Jurkat, Clone E6-1 (cell line): ENCODE measurements around the gene VPS16. TPM values are rescaled to one million over a fixed set of nuclear protein-coding genes. Genes with fewer than 3 reads are reported as not detected.
A peak's percentile ranks its signal among the peaks of the same experiment; 100 is the strongest.

Experiments used
- DNase-seq: peaks from one replicate; pipeline ENCODE4 v3.0.0-alpha.2; 2011; ENCODE audit warnings: low read depth, low spot score
- H3K4me3 ChIP-seq: 2 replicates; pipeline ENCODE4 v1.5.1; 2011; ENCODE audit warnings: mild to moderate bottlenecking, low read length, control low read depth, moderate library complexity
- polyA plus RNA-seq: library from polyadenylated mRNA; unstranded; fragments of >200 nt; gene quantifications from one replicate; pipeline ENCODE4 v1.2.1, GENCODE V29; 2012; ENCODE audit warnings: missing spikeins; ENCODE audit not compliant: insufficient read length, insufficient read depth

Gene VPS16
- 65.6 TPM for polyA plus RNA-seq

DNA sequence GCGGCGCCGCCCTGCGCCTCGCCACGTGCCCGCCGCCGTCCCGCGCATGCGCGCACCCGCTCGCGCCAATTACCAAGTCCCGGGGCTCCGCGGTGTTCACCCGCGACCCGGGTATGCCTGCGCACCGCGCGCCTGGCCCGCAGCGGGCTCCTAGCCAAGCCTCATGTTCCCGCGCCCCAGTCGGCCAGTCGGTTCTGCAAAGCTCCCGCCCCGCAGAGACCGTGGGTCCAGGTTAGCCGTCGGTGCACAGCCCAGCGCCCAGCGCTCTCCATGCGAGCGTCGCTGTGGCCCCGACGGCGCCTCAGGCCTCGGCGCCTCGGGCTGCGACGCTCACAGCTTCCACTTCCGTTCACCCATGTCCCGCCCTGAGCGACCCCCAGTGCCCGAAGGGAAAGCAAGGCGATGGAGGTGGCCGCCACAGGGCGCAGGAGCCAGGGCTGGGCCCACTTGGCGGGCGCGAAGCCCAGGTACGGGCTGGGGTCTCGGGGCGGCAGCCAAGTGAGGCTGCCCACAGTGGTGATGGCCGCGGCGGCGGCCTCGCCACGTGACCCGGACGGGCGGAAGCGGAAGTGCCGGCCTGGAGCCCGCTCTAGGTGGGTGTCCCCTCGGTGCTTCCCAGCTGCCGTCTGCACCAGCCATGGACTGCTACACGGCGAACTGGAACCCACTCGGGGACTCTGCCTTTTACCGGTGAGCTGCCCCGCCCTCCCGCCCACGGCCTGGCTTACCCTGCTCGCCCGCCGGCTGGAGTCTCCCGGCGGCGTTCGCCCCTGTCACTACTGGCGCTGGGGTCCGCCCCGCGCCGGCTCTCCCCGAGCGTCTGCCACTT is at the start of gene VPS16, which contains the start of gene PCED1A:
Gene VPS16 (plus strand): TSS at position 608 of the 829 bp plus-strand sequence. CDS start 30 bp downstream, at position 638.
Gene PCED1A (minus strand): TSS at position 518 of the 829 bp plus-strand sequence. CDS start 743 bp downstream, outside the sequence.
- peak within 1 kb of the TSS; percentile 69 for H3K4me3 ChIP-seq
- DNase-seq: peak; percentile 67

DNA sequence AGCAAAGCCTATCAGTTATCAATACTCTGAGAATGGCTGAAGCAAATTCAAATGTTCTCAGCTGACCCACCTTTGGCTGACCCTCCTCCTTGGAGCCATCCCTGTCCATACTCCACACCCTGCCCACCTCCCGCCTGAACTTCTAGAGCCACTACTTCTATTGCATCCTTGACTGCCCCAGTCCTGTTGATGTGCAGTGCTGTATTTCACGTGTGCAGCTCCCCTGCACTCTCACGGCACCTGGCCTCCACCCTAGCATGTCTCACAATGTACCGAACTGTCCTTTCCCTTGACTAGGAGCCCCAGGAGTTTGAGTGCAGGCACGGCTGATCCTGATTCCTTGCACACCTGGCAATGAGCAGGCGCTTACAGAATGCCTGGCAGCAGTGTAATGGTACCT is 47.1 kb upstream of the VPS16 start:
- no peak for DNase-seq
- H3K4me3 ChIP-seq: no peak overlapping the region

DNA sequence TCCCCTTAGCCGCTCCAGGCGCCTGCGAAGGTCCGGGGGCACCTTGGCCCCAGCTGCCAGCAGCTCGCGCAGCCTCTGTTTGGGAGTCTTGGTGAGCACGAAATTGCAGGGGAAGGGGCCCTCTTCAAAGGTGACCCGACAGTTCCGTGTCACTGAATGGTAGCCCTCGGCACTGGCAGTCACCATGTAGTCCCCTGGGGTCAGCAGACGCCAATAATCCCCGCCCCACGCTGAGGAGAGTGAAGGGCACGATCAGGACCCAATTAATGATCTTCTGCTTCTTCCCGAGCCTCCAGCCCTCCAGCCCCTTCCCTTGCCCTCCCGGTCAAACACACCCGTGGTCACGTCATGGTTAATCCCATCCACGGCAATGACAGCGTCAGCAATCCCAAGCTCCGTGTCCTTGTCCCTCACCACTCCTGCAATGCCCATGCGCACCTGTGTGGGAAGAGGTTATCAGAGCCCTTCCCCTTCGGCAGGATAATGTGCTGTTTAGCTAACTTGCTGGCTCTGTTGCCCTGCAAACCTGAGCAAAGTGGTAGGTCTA is 46.3 kb upstream of the VPS16 start:
- DNase-seq: no peak

DNA sequence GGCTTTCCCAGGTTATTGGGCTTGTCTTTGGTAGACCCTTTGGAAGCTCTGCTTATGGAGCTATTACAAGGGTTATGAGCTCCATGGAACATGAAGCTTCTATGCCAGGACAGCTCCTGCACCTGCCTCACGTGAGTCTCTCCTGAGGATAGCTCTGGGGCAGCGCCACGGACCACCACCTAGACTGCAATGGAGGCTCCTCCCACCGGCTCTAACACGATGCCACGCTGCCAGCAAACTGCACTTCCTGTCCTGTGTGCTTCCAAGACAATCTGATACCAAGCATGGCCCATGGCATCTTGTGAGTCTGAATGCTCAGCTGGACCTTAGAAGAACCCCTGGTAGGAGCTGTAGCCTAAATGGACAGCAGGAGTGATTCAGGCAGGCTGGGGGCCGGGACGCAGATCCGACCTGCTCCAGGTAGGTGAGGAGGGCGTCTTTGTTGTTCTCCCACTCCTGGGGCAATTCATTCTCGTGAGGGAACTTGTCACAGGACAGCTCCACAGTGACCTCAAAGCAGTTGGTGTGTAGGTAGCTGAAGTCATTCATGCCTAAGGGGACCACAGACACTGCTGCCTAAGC is 45.6 kb upstream of the VPS16 start:
- no peak overlapping the region for H3K4me3 ChIP-seq
- no peak for DNase-seq

More for the DNA sequence above, 46.3 kb upstream of the VPS16 start:
- H3K4me3 ChIP-seq: no peak overlapping the region

DNA sequence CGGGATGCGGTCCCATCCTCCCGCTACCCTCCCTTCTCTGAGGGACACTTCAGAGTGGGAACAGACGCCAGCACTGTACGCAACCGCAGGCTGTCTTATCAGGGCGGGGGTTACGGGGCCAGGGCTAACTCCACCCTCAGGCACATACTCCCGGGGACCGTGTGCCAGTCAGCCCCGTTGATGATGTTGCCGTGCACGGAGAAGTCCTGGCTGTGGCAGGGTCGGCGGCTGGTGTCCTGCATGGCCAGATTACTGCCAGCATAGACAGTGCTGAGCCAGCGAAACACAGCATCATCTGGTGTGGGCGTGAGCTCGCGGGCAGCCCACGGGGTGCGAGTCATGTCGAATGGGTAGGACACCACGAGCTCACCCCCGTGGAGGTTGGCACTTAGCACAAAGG is 45.1 kb upstream of the VPS16 start:
- no peak overlapping the region for H3K4me3 ChIP-seq
- no peak for DNase-seq

DNA sequence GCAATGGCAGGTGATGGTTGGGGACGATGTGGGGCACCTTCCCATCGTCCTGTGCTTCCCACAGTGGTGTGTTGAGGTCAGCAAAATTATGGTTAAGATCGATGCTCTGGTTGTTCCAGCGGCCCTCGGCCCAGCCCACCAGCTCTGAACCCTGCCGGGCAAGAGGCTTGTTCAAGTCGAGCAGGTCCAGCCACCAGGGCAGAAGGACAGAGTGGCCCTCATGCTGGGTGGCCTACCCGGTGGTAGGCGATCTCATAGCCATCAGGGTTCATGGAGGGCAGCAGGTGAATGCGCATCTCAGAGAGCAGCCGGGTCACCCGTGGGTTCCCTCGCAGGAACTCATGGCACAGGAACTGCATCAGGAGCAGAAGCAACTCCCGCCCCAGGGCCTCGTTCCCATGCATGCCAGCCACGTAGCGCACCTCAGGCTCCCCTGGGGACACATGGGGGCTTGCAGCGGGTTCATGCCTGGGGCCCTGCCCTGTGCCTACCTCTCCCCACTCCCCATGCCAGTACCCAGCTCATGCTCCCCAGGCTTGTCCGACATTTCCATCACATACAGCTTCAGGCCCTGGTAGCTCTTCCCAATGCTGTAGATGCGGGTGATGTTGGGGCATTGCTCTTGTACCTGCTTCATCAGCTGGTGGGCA is 44.4 kb upstream of the VPS16 start:
- no peak for DNase-seq
- no peak overlapping the region for H3K4me3 ChIP-seq

DNA sequence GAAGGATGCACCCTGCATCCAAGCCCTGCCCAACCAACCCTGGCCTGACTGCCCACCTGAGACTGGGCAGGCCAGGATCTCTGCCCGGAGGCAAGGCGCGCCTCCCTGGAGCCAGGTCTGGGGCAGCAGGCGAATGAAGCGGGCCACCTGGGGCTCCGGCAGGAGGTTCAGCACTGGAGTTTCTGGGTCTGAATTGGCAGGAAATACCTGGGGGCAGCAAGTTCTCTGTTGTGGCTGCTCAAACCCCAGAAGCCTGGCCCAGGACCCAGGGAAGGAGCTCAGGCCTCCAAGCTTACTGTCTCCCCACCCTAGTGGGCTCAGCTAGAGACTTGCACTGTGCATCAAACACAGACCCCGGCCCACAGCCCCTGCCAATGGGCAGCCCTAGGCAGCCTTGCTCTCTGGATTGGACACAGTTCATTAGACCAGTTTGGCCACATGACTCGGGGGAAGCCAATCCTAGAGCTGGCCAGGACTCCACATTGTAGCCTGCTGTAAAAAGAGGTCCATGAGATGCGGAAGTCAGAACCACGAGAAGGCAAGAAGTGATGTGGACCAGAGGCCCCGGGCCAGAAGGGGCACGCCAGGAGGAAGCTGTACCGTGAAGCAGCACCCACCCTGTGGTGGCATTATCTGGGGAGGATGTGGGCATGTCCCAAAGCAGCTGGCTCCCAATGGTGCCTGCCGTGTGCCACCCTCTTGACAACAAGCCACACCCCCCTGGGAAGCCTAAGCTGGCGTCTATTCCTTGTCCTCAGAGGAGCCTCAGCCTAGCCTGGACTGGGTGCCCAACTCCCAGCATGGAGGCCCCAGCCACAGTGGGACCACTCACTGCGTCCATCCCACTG is 43.2 kb upstream of the VPS16 start:
- H3K4me3 ChIP-seq: no peak overlapping the region
- peak; percentile 25 for DNase-seq

DNA sequence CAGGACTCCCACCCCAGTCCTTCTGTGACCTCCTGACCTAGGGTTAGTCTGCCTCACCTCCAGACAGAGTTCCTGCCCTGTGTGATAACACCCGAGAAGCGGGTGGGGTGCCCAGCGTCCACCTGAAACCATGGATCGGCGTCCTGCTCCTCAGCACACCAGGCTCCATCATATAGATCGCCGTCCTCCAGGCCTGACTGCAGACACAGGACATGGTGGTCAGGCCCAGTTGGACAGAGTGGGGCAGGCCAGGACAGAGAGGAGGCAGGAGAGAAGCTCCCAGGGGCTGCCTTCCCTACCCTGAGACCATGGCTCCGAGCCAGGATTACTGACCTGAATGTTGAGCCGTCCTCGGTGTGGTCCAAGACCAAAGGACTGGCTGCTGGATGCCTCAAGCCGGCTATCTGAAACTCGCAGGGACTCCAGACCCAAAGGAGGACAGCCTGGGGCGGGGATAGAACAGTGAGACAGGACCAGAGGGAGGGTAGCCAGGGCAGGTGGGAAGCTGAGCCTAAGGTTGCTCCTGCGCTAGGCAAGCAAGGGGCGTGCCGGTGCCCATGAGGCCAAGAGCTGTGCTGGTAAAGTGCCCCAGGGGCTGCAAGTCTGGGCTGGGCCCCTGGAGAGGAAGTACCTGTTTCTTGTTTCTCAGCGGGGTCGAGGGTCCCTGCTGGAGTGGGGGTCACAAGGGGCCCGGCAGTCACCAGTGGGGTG is 42.3 kb upstream of the VPS16 start:
- no peak overlapping the region for H3K4me3 ChIP-seq
- DNase-seq: no peak

DNA sequence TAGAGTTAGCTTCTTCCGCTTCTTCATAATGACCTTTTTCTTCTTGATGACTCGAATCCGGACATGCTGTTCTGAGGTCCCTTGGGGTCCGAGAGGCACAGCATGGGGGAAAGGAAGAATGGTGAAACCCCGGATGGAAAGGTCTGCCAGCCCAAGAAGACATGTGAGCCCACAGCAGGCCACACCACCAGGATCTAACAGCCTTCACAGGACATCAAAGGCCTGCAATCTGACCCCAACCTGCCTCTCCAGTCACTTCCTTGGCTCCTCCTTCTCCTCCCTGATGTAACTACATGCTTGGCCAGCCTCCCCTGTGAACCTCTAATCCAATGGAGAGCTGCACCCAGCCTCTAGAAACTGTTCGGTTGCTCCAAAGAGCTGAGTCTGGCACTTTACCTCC is 41.7 kb upstream of the VPS16 start:
- DNase-seq: no peak
- H3K4me3 ChIP-seq: no peak overlapping the region

DNA sequence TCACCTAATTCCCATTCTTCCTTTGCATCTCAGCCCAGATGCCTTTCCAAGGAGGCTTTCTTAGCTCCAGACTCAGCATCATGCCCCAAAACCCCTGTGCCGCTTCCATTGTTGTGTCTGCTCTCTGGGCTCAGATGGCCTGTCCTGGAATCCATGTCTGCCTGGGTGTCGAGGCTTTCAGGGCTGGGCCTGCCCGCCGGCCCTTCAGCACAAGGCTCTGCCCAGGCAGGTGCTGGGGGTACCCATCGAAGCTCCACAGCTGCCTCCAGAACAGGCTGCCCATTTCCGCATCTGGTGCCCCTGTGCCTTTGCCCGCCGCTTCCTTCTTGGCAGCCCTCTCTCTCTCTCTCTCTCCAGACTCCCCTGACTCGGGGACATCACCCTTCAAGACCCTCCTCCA is 41.3 kb upstream of the VPS16 start:
- no peak for DNase-seq
- peak overlapping the region; percentile 64 for H3K4me3 ChIP-seq

DNA sequence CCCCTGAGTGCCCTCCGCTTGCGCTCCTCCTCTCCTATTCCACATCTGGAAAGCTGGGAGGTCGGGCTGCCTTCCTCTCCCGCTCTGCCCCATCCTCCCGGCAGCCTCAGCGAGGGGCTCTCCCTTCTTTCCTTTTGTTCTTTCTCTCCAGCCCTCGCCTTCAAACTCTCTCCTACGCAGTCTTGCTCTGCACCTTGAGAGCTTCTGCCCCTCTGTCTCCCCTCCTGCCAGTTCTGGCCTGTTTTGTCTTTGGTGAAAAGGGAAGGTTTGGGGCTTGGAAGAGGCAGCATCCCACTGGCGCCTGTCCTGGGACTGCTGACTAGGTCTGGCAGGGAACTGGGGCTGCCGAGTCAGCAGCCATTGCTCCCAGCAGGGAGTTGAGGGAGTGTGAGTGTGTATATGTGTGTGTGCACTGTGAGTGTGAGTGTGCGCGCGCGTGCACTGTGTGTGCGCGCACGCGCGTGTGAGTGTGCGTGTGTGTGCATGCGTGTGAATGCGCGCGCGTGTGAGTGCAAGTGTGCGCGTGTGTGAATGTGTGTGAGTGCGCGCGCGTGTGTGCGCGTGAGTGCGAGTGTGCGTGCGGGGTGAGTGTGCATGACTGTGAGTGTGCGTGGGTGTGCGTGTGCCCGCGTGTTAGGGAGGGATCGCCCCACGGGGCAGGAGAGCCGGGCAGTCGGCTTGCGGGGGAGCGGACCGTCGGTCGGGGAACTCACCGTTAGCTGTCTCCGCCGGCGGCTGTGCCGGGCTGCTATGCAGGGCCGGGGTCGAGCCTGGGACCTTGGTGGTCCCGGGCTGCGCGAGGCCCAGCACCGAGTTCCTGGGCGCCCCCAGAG is 40.6 kb upstream of the VPS16 start:
- no peak for DNase-seq
- peak overlapping the region; percentile 64 for H3K4me3 ChIP-seq

DNA sequence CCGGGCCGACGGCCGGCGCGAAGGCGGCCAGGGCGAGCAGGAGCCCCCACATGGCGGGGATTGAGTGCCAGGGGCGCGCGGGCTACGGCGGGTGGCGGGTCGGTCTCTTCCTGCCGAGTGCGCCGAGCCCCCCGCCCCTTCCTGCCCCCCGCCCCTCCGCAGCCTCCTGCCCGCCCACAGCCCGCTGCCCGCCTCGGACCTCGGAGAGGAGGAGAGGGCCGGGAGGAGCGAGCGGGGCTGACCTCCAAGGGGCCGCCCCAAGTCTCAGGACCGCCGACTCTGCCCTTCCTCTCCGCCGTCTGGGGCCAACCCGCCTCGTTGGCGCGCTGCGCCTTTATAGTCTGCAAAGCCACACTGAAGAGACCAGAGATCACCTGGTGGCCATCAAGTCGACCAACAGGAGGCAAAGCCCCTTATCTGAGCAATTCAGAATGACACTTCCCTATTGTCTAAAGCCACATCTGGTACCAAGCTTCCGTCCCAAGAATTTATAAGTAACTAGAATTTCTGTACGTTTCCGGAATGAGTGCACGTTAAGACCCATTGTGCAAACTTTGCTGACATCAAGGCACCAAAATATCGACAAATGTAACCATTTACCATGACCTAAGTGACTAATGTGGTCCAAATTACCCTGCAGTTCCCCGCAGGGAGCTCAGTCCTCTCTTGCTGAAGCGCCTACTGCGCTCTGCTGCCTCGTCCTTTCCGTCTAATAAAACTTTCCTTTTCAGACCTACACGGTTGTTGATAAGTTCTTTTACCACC is 39.8 kb upstream of the VPS16 start, which contains the start of gene CPXM1:
Gene CPXM1 (minus strand): TSS at position 107 of the 765 bp plus-strand sequence. CDS start 55 bp downstream, at position 52.
- H3K4me3 ChIP-seq: peak within 1 kb of the TSS; percentile 64

DNA sequence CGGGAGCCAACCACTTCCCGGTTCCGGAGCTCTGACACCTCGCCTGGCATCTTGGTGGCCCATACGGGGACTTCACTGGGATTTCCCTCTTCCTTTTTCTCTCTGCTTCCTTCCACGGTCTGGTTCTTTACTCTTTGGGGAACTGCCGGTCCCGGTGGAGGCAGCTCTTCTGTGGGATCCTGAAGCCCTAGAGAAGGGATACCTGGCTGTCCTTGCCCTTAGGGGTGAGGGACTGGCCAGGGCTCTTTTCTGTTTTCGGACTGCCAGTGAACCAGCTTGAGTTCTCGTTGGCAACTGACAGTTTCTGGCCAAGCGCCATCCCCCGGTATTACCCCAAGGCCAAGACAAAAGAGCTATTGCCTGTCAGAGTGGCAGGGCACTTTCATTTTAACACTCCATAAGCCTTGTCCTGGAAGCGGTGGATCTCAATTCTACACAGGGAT is 39.2 kb upstream of the VPS16 start:
- no peak overlapping the region; the same call in 1 of the 2 replicates for H3K4me3 ChIP-seq
- no peak for DNase-seq

More for the DNA sequence above, 39.8 kb upstream of the VPS16 start, which contains the start of gene CPXM1:
- peak; percentile 27 for DNase-seq

DNA sequence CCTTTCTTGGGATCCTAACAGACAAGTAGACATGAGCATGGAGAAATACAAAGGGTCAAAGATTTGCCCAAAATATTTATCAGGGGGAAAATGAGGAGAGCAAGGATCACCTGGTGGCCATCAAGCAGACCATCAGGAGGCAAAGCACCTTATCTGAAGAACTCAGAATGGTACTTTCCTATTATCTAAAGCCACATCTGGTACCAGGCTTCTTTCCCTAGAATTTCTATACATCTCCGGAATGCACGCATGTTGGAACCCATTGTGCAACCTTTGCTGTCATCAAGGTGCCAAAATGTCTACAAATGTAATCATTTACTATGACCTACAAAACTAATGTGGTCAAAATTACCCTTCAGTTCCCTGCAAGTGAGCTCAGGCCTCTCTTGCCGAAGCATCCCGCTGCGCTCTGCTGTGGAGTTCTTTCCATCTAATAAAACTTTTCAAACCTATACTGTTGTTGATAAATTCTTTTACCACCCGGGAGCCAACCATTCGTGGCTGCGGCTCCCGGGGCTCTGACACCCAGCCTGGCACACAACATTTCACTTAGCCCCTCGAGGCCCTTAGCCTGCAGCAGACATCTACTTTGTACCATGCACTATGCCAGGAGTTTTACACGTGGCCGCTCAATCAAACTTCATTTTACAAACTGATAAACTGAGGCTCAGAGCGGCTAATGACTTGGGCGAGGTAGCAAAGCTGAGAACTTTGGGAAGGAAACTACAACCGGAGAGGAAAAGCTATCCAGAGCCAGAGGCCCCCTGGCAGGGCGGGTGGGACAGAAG is 36.3 kb upstream of the VPS16 start:
- H3K4me3 ChIP-seq: no peak overlapping the region
- DNase-seq: no peak

DNA sequence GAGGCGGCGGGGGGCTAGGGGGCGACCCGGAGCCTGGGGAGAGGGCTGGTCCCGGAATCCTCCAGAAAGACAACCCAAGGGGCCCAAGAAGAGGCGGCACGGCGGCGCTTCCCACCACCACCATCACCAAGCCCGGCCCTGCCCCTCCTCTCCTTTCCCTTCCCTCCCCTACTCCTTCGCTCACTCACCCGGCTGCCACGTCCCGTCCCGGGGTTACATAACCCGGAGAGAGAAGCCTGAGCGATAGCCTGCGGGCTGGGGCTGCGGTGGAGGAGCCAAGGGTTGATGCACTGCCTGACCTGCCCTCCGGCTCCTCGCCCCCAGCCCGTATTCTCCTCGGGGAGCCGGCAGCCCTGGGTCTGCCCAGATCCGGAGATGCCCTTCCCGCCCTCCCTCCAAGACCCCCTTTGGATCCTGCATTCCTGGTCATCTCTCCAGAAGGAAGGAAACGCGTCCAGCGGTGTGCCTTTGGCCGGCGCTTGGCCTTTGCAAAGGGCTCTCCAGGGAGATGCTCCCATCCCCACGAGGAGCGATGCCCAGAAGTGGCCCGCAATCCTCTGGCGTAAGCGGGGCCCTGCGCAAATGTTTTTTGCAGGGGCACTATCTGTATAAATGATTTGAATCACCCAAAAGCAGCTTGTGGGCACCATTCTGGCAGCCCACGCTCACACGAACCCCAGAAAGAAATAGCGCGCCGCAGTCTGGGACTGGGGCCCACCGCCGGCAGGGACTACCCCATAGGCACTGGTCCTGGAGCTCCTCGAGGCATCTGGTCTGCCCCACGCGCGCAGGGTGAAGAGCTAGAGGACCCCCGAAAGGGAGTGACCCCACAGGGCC is 35.5 kb upstream of the VPS16 start:
- no peak for DNase-seq
- no peak overlapping the region for H3K4me3 ChIP-seq
